ENCODE measurements around the gene MCM3.

DNA sequence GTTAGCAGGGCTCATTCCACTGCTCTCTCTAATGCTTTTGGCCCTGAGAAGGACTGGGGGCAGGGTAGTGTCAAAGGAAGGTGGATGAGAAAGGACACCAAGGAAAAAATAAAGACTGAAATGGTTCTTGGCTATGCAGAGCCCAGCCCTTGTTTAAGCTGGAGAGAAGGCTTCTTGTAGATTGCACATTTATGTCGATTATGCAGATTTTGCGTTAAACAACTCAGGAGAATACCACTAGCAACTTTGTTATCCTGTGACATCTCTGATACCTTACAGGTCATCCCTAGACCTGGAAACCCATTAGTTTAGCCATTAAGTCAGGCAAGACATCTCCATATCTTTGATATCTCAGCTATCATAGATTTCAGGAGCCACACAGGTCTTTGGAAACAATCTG lies 29.1 kb downstream of the MCM3 start:
- TF ChIP-seq CTCF (IDR thresholded peaks at IDR 0.05; ENCODE audit: insufficient read depth, low read depth, low read length) (no peak), EZH2 (IDR thresholded peaks at IDR 0.05; ENCODE audit: insufficient read depth, low read length) (no peak)
